Measurements from ENCODE around the gene GRM1. TPM values are rescaled to one million over a fixed set of nuclear protein-coding genes. Genes with fewer than 3 reads are reported as not detected.

Gene GRM1
- total and polyA plus RNA-seq, 2 donors (not counting 1 experiment from before 2014, with no cell fraction given), result not detected

- peaks cover 6% of the 10 kb centered on the region for H3K27me3 Mint-ChIP-seq
- peaks cover 7% of the 10 kb centered on the region for H3K9me3 Mint-ChIP-seq (ENCODE audit: insufficient read depth)
- CTCF ChIA-PET, result no interaction called here
- Histone ChIP-seq H2AFZ (ENCODE audit: insufficient read depth, low read depth, low read length, poor library complexity, severe bottlenecking) (no peak overlapping the region), H3K9me3 (ENCODE audit: control extremely low read depth in 1 of 3, control insufficient read depth in 2 of 3, insufficient read depth in 1 of 3, low read length in 2 of 3) (peaks cover 0 to 4% (median 3%) of the 10 kb centered on the region in 3 donors), H3K9ac (ENCODE audit: low read length) (no peak overlapping the region), H3K27me3 (replicated peaks in 1 of 4; ENCODE audit: control extremely low read depth in 1 of 4, control insufficient read depth in 3 of 4, insufficient read depth in 4 of 4, low read length in 3 of 4) (no peaks in the 10 kb centered on the region), H3K79me2 (ENCODE audit: control insufficient read depth, insufficient read depth, low read length) (no peaks in the 10 kb centered on the region), H3K36me3 (replicated peaks in 1 of 2; ENCODE audit: control extremely low read depth in 1 of 2, control insufficient read depth in 1 of 2, extremely low read depth in 1 of 2, insufficient read depth in 2 of 2, low read length in 1 of 2) (no peaks in the 10 kb centered on the region), H3K4me3 (ENCODE audit: control extremely low read depth in 1 of 5, extremely low read depth in 1 of 5, insufficient read depth in 1 of 5, low read depth in 2 of 5, low read length in 4 of 5) (no peak overlapping the region), H4K20me1 (ENCODE audit: control insufficient read depth, insufficient read depth, low read length, poor library complexity, severe bottlenecking) (no peaks in the 10 kb centered on the region), H3K4me1 (ENCODE audit: control insufficient read depth in 2 of 2, insufficient read depth in 2 of 2, low read length in 2 of 2) (no peaks in the 10 kb centered on the region), H3K27ac (ENCODE audit: low read length in 2 of 2) (no peak overlapping the region), H3K4me2 (replicated peaks; ENCODE audit: low read depth, low read length, poor library complexity, severe bottlenecking) (no peak overlapping the region)
- intact Hi-C loops (cut with micrococcal nuclease), result no loop called here
- POLR2A ChIA-PET, result no interaction called here
- H3K4me1 Mint-ChIP-seq, result no peaks in the 10 kb centered on the region
- no peak overlapping the region for H3K27ac Mint-ChIP-seq
- ATAC-seq (ENCODE audit: low read depth) (no peak), DNase-seq (no peak)
- TF ChIP-seq EZH2 (IDR thresholded peaks at IDR 0.05; ENCODE audit: borderline replicate concordance, insufficient read depth, low read depth, low read length, poor library complexity, severe bottlenecking), result no peak
- H3K4me3 Mint-ChIP-seq, result no peak overlapping the region
These were observed 14.6 kb upstream of the GRM1 start for GRCh38 chr6:146014233-146014632.

GRCh38 chr6:146017672-146018071 is 11.2 kb upstream of the GRM1 start:
- Mint-ChIP-seq H3K27me3 (peaks cover 7% of the 10 kb centered on the region), H3K27ac (no peak overlapping the region), H3K9me3 (ENCODE audit: insufficient read depth) (no peaks in the 10 kb centered on the region), H3K4me1 (no peaks in the 10 kb centered on the region), H3K4me3 (no peak overlapping the region)
- intact Hi-C loops (cut with micrococcal nuclease), result no loop called here
- H3K27me3 ChIP-seq (replicated peaks in 1 of 4; ENCODE audit: control extremely low read depth in 1 of 4, control insufficient read depth in 3 of 4, insufficient read depth in 4 of 4, low read length in 3 of 4), result no peaks in the 10 kb centered on the region
- H2AFZ ChIP-seq (ENCODE audit: insufficient read depth, low read depth, low read length, poor library complexity, severe bottlenecking), result no peak overlapping the region
- ChIA-PET CTCF (no interaction called here), POLR2A (no interaction called here)
- H3K9ac ChIP-seq (ENCODE audit: low read length), result no peak overlapping the region
- no peaks in the 10 kb centered on the region for H3K36me3 ChIP-seq (replicated peaks in 1 of 2; ENCODE audit: control extremely low read depth in 1 of 2, control insufficient read depth in 1 of 2, extremely low read depth in 1 of 2, insufficient read depth in 2 of 2, low read length in 1 of 2)
- no peak overlapping the region for H3K4me2 ChIP-seq (replicated peaks; ENCODE audit: low read depth, low read length, poor library complexity, severe bottlenecking)
- no peak for DNase-seq
- no peaks in the 10 kb centered on the region for H3K79me2 ChIP-seq (ENCODE audit: control insufficient read depth, insufficient read depth, low read length)
- H4K20me1 ChIP-seq (ENCODE audit: control insufficient read depth, insufficient read depth, low read length, poor library complexity, severe bottlenecking), result no peaks in the 10 kb centered on the region
- H3K4me3 ChIP-seq (ENCODE audit: control extremely low read depth in 1 of 5, extremely low read depth in 1 of 5, insufficient read depth in 1 of 5, low read depth in 2 of 5, low read length in 4 of 5), result no peak overlapping the region
- no peaks in the 10 kb centered on the region for H3K4me1 ChIP-seq (ENCODE audit: control insufficient read depth in 2 of 2, insufficient read depth in 2 of 2, low read length in 2 of 2)
- H3K9me3 ChIP-seq (ENCODE audit: control extremely low read depth in 1 of 3, control insufficient read depth in 2 of 3, insufficient read depth in 1 of 3, low read length in 2 of 3), result no peaks in the 10 kb centered on the region
- TF ChIP-seq CTCF (IDR thresholded peaks at IDR 0.05), result no peak
- no peak for ATAC-seq (ENCODE audit: low read depth)
- no peak overlapping the region for H3K27ac ChIP-seq (ENCODE audit: low read length in 2 of 2)

Measured in B cell (primary cell).